HuH-7.5 (cell line): Measurements from ENCODE around the gene CPN1.

Experiments used
- DNase-seq: peaks from one replicate; pipeline ENCODE4 v3.0.0; 2011; ENCODE audit warnings: low spot score

The CPN1 gene

DNA sequence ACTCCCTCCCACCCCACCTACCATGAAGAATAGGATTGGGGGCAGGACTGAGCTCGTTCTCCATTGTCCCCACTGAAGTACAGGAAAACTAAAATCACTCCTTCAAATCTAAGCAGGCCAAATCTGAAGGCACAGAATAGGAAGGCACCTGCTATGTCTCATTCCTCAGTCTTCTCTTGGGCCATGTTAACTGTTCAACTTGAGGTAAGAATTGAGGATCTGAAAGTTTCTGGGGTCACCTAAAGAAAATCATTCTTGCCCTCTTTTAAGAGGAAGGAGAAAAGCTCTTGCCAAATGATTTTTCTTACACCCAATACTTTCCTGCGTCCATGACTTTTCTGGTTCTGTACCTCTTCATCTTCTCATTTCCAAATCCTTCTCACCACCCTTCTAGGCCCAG, 4.9 kb downstream of the CPN1 start:
- DNase-seq, result no peak

DNA sequence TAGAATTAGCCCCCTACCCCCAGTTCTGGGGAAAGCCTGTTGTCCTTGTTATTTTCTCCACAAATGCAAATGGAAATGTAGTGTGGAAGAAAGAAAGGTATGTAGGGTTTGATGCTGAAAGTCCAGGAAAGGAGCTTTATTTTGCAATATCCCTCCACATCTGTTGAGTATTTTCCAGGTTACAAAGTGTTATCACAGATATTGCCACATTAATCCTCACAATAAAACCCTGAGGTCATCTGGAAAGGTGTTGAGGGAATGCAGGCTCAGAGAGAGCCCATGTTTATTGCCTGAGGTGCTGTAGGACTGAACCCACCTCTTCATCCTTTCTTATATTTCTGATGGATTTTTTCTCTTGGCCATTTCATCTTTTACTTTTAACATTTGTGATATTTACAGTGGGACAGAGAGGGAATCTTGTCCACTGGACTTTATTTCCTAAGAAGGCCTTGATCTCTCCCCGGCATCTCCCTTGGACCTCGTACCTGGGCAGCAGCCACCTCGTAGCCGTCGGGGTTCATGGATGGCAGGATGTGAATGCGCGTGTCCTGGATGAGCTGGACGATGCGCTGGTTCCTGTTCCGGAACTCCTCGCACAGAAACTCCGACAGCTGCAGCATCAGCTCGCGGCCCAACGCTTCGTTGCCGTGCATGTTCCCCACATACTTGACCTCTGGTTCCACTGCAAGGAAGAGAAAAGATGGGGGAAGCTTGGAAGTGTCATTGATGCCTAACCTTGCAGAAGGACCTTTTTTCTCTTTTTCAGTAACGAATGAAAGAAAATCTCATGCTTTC, 6.0 kb downstream of the CPN1 start:
- no peak for DNase-seq

DNA sequence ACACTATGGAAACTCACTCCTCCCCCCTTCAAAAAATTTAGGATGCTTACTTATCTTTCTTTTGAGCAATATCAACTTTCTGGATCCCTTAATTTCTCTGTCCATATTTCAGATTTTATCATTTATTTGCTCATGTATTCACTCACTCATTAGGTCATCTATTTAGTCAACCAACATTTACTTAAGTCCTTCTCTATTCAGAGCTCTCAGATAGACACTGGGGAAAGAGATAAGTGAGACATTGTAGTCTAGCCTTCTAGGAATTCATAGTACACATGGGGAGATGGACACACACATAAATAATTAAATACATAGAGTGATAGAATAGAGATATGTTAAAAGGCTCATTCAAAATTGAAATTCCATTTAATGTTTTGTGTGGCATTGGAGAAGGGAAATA, 9.2 kb downstream of the CPN1 start:
- DNase-seq, result no peak

DNA sequence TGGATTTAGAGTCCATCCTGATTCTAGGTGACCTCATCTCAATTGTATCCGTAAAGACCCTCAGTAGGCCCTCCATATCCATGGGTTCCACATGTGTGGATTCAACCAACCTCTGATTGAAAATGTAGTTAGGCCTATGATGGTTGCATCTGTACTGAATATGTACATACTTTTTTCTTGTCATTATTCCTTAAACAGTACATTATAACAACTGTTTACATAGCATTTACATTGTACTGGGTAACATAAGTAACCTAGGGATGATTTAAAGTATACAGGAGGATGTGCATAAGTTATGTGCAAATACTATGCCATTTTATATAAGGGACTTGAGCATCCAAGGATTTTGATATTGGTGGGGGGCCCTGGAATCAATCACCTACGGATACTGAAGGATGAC, 10.1 kb downstream of the CPN1 start:
- no peak for DNase-seq

DNA sequence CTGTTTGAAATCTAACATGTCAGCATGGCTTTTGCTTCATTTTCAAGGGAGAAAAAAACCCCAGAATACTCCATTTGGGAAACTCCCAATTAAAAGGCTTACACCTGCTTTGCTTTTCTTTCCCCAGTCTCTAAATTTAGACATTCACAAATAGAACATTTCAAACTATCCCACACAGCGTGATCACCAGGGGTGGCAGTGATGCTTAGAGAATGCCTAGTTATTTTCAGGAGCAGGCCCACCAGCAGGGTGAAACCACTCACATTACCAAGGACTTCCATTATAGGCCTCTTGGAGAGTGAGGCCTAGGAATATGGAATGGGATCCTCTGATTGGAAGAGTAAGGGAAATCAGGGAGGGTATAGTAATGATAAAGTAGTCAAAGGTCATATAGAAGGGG, 14.2 kb downstream of the CPN1 start:
- DNase-seq, result no peak

DNA sequence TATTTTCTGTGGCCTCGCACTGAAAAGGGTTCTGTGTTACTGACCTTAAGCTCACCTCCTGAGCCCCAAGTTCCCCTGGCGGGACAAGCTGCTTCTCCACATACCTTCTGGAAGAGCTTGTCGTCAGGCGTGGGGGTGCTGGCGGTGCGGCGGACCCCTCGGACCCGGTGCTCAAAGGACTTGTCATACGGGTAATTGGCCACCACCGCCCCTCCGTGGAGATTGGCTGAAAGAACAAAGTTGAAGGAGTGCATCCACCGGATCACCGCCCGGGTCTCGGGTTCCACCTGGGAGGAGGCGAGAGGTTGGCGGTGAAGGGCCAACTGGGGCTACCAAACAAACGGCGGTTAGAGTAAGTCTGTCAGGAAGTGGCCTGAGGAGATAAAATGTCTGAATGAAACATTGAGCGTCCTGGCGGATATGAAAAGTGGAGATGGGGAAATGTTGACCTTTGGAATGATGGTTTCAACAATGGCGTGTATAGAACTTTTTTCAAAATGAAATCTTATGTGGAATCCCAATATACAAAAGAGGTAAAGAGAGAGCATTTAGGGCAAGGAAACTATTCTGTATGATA, 16.5 kb downstream of the CPN1 start:
- DNase-seq, result no peak

DNA sequence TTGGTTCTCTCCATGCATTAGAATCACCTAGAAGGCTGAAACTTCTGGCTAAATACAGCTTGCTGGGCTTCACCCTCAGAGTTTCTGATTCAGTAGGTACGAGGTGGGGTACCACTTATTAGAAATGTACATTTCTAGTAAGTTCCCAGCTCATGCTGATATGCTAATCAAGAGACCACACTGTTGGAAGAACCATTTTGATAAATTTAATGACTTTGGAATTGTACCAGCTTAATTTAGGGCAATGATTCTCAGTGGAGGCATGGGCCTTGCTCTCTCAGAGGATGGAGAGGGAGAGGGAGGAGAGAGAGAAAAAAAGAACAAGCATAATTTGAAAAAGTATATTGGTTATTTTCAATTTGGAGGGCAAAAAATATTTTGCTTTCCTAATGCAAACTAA, 20.3 kb downstream of the CPN1 start:
- no peak for DNase-seq

DNA sequence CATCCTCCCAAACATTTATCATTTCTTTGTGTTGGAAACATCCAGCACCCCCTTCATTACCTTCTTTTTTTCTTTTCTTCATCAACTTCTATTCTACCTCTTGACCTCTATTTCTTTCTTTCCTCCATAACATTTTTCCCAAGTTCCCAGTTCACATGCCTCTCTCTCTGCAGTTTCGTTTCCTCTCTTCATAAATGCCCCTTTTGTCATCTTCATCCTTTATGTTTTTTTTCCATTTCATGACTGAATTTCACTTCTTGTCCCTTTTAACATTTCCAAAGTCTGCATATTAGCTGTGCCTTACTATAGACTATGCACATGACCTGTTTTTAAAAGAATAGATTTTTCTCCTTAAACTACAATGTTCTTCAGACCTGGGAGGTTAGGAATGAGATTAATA, 23.7 kb downstream of the CPN1 start:
- no peak for DNase-seq

DNA sequence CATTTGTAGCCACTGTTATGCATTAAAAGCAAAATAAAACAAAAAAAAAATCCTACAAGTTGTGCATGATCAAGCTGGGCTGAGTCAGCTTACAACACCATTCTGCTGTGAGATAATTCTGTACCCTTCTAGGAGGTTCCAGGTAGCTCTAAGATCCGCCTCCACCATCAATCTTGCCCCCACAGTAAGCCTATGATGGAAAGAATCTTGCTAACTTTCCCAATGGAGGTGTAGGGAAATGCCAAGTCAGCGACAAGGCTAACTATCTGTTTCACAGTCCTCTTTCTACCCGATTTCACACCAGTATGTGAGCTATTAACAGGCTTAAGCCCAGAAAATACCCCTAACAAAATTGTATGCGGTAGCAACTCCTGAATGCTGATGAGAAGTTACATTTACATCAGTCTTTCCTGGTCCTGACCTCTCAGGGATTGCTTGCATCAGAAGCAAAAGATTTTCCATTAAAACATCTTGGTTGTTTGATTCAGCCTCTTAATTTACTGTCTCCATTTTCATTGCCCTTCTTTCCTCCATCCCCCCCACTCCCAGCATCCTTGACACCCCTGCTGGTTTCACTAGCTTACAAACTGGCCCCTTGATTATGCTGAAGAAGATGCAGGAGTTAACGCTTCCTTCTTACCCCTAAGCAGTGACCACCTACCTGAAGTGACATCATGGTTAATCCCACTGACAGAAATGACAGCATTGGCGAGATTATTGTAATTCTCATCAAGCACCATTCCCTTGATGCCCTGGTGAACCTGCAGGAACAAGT, 27.8 kb downstream of the CPN1 start:
- no peak for DNase-seq

DNA sequence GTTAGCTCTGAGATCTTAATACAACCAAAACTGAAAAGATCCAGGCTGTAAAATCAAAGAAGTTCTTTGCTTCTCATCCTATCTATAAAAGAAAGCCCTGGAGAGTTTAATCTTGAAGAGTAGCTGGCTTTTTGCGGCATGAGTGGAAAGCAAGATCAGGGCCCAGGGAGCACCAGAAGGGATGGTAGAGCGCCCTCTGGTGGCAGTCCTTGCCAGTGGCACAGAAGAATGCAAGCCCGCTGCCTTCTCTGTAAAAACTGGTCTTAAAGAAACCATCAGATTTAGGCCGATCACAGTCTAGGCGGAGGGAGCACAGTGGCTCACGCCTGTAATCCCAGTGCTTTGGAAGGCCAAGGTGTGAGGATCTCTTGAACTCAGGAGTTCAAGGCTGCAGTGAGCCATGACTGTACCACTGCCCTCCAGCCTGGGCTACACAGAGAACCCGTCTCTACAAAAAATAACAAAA, 35.6 kb downstream of the CPN1 start:
- DNase-seq, result peak; percentile 26

DNA sequence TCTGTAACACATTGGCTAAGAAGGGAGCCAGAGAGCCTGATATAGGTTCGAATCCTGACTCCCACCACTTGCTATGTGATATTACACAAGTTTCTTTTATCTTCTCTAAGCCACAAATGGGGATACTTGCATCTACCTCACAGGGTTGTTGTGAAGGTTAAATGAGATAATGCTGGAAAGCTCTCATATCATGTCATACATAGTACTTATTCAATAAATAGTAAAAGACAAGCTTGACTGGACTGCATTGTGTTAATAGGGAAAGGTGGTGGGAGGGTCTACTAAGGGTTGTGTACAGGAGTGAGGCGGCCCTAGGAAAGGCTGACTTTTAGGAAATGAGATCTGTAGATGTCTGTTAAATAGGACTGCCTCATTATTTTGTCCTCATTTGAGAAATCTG, 36.1 kb downstream of the CPN1 start:
- no peak for DNase-seq

DNA sequence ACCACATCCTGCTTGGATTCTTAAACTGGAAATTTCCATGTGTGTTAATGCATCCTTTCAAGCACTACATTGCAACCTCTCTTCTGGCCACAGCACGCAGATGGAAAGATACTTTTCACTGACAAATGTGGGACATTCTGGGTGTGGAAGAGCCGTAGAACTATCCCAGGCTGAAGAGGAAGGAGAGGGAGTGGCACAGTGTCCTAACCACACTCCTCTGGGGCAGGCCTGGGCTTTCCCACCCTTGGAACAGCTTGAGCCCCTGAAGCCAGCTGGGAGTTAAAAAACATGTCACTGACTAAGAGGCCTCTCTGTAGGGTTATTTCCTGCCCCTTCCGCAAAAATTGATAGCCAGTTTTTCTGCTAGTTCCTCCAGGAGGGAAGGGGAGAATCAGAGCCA, 37.9 kb downstream of the CPN1 start:
- DNase-seq, result no peak

DNA sequence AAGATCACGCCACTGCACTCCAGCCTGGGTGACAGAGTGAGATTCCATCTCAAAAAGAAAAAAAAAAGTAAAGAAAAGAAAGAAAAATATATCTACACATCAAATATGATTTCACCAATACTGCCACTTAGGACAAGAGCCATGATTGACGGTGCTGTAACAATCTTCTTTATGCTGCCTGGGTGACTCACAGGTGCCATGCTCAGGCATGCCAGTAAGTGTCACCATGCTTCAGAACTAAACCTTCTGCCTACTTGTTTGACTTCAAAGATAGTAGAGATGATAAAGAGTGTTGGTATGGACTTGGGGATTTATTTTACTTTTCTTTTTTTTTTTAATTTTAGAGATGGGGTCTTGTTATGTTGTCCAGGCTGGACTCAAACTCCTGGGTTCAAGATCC, 38.3 kb downstream of the CPN1 start:
- DNase-seq, result no peak

DNA sequence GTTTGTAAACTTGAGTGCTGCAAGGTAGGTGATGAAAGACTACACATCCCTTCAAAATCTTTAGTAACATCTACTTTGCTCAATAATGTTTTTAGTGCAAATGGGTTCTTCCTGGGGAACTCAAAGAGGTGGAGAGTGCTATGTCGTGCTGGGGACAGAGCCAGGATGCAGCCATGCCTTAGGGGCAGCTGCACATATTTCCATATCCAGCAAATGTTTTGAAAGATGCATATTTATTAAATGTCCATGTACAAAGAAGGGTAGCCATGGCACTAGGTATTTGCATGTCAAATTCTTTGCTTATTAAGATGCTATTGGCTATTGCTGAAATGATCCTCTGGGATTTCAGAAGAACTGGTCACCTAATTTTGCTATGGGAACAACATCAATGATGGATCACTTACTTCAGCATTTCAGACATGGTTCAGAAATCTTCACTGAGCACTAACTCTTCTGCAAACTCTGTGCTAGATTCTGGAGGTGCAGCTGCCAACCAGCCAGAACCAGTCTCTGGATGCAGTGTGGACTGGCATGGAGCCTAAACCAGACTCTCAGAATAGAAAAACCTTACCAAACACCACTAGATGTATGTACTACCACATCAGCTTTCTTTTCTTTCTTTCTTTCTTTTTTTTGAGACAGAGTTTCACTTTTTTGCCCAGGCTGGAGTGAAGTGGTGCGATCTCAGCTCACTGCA, 40.2 kb downstream of the CPN1 start:
- DNase-seq, result no peak

DNA sequence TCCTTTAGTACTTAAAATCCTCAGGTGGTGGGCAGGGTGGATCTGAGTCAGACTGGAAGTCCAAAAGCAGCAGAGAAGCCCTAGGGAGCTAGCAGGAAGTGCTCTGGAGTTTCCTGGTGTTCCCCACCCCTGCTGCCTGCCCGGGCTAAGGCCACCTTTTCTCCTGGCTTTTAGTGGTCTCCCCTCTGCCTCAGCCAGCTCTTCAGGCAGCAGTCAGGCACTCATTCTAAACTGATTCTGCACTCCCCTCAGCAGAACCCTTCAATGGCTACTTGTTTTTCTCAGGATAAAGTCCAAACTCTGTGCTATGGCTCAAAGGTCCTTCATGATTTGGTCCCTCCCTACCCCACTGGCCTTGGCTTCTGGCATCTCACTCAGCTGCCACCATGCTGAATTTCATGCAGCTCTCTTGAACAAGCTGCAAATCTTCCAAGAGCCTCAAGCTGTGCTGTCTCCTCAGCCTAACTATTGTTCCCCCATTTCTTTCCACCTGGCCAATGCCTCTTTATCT, 43.1 kb downstream of the CPN1 start:
- DNase-seq, result no peak

DNA sequence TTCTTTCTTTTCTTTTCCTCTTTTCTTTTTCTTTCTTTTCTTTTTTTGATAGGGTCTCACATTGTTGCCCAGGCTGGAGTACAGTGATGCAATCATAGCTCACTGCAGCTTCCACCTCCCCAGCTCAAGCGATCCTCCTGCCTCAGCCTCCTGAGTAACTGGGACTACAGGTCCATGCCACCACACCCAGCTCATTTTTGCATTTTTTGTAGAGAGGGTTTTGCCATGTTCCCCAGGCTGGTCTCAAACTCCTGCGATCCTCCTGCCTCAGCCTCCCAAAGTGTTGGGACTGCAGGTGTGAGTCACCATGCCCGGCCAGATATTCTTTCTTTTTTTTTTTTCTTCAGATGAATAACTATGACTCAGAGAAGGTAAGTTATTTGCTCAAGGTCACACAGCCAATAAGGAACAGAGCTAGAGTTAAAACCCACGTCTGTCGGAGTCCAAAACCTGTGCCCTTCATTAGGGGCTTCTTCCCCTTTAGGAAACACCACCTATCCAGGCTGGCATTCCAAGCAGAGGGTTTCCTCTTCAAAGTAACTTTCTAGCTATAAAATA, 43.8 kb downstream of the CPN1 start:
- DNase-seq, result no peak

DNA sequence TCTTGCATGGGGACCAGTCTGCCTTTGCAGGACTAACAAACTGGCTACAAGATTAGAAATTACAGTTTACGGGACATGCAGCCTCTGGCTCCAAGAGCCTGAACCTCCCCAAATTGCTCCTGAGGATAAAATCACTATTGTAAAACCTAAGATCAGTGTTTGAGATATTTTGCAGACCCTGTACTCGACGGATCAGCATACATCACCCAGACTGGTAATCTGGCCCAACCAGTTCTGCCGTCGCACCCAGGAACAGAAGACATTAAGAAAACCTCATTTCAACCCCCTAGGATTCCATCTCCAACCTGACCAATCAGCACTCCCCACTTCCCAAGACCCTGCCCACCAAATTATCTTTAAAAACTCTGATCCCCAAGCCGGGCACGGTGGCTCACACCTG, 44.8 kb downstream of the CPN1 start:
- DNase-seq, result no peak

DNA sequence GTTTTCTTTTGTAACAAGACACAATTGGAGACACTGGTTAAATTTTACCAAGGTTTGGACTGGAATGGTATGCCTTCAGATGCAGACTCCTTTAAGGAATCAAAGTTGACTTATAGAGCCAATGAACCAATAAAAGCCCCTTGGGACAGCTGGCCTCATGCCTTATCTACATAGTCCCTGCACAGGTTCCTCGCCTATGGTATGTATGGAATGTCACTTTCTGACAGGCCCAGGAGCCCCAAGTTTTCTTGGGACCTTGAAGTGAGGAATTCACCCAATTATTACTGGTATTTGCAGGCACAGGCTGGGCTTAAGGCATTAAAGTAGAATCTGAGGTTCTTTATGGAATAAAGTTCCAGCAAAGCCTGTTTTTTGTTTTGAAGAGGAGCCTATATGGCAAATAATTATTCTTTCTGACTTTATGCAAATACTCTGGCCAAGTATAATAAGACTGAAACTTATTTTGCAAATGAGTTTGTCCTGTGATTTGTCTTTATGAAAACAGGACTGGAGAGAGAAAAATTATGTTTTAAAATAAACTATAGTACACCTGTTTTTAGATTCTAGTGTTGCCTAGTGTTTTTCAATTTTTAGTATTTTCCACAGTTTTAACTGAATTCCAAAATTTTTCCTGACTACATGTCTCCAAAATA, 47.8 kb downstream of the CPN1 start:
- no peak for DNase-seq

DNA sequence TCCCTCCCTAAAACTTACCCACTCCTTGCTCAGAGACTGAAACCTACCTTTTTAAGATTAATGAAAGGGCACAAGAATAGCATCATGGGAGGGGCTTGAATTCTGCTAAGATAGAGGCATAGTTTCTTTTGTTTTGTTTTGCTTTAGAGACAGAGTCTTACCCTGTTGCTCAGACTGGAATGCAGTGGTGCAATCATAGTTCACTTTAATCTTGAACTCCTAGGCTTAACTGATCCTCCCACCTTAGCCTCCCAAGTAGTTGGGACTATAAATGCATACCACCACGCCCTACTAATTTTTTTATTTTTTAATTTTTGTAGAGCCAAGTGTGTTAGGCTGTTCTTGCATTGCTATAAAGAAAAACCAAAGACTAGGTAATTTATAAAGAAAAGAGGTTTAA, 54.3 kb downstream of the CPN1 start:
- DNase-seq, result no peak

DNA sequence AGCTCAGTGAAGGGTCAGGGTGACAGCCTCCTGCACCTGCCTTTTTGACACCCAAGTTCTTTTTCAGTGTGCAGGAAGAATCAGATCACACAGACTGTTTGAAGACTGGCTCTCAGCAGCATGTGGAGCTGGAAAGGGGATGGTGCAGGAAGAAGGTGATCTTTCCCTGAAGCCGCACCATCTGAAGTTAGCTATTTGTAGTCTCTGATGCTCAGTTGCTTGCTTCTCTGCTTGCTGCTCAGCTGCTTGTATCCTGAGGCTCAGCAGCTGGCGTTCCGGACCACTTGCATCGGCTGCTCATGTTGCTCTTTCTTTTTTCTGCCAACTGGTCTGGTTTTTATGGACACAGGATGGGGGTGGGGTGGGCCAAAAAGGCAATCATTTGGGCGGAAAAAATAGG, 56.1 kb downstream of the CPN1 start:
- no peak for DNase-seq

DNA sequence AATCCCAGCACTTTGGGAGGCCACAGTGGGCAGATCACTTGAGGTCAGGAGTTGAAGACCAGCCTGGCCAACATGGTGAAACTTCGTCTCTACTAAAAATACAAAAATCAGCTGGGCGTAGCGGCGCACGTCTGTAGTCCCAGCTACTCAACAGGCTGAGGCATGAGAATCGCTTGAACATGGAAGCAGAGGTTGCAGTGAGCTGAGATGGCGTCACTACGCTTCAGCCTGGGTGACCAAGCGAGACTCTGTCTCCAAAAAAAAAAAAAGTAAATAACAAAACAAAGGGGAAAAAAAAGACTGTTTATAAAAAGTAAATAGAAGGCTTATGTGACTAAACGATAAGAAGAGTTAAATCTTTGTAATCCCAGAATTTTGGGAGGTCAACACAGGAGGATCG, 56.9 kb downstream of the CPN1 start:
- DNase-seq, result no peak

DNA sequence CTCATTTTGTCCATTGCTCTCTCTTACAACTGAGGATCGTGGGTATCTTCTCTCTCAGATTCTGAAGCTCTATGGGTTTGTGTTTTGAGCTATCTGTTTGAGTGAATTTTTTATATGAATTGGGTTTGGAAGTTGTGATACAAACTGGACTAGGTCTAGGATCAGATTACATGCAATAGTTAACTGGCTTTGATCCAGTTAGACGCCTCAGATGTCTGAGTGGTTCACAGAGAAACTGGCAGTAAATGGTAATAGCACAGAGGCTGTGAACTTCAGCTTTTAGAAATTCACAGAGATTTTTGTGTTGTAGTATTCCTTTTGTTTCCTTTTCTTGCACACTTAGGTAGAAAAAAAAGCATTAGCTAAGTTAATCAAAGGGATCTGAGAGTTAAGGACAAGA, 59.3 kb downstream of the CPN1 start:
- no peak for DNase-seq
